ENCODE data around the gene EEF1A2.
"Not testable (repeated sequence)": the region's sequence is repeated elsewhere in the genome, so short reads cannot be mapped to it uniquely, and the experiment has no call there.

EEF1A2 gene

DNA sequence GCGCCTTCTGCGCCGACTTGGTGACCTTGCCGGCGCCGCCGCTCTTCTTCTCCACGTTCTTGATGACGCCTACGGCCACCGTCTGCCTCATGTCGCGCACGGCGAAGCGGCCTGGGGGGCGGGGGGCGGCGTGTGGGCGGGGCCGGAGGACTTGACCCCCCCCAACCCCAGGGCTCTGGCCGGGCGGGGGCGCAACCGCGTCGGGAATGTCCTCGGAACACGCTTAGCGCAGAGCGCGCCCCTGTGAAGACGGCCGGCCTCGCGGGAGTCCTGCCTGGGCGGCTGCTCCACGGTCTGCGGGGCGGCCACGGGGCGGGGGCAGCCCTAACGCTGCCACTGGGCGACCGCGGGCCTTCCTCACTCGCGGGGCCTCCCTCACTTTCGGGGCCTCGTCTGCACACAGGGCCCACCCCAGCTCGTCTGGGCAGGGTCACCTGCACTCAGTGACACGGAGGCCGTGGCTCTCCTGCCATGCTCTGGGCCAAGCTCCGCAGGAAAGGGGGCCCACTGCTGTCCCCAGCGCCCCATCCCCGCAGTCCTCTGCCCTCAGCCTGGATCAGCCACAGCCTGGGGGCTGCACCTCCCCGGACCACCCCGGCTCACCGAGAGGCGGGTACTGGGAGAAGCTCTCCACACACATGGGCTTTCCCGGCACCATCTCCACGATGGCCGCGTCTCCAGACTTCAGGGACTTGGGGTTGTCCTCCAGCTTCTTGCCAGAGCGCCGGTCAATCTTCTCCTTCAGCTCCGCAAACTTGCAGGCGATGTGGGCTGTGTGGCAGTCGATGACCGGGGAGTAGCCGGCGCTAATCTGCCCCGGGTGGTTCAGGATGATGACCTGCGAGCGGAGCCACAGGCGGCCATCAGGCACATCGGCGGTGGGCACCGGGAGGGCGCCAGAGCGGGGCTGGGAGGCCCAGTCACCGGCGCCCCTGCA lies 10.3 kb downstream of the EEF1A2 start:
- DNase-seq (ENCODE audit: low read depth in 1 of 2, low spot score in 1 of 2) = no peak

GRCh38 chr20:63487781-63488241 lies 11.1 kb downstream of the EEF1A2 start:
- DNase-seq (ENCODE audit: low read depth in 1 of 2, low spot score in 1 of 2) = no peak

GRCh38 chr20:63487116-63487764 lies 11.6 kb downstream of the EEF1A2 start:
- DNase-seq (ENCODE audit: low read depth in 1 of 2, low spot score in 1 of 2) = no peak

- no peak for DNase-seq (ENCODE audit: low read depth in 1 of 2, low spot score in 1 of 2)
Measured at GRCh38 chr20:63486300-63486855, 12.5 kb downstream of the EEF1A2 start.

DNA sequence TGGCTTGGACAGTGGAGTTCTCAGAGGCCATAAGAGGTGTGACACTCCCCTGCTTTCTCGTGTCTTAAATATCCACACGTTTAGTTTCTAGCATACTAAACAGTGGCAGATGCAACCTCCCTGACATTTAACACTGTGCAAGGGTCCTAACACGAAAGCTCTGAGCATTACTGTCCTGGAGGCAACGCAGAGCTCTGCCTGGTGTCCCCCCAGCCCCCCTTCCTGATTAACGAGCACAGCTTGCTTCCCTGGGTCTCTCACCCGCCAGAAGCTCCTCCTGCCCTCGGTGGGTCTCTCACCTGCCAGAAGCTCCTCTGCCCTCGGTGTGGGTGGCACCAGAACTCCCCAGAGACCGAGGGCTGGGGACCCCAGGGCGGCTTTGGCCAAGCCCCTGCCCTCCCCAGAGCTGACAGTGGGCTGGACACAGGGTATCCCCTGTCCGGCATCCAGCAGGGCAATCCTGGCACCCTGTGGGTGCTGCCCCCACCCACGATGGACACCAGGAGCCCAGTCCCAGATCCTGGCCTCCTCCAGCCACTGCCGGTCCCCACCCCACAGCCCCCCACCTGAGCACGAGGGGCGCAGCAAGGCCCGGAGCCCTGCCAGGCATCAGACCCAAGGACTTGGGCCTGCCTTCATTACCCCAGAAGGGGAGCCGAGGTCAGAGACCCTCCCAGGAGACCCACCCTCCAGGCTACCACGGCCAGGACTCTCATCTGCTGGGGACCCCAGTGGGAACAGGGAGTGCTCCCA lies 14.1 kb downstream of the EEF1A2 start:
- DNase-seq (ENCODE audit: low read depth in 1 of 2, low spot score in 1 of 2) = no peak

GRCh38 chr20:63484236-63484635 lies 14.6 kb downstream of the EEF1A2 start:
- DNase-seq (ENCODE audit: low read depth in 1 of 2, low spot score in 1 of 2) = no peak

- DNase-seq (ENCODE audit: low read depth in 1 of 2, low spot score in 1 of 2) = no peak
Measured at GRCh38 chr20:63483834-63484233, 15.0 kb downstream of the EEF1A2 start.

GRCh38 chr20:63482021-63482587 lies 16.8 kb downstream of the EEF1A2 start:
- DNase-seq (ENCODE audit: low read depth in 1 of 2, low spot score in 1 of 2) = no peak

- DNase-seq (ENCODE audit: low read depth in 1 of 2, low spot score in 1 of 2) = no peak
Measured at GRCh38 chr20:63481503-63481902, 17.4 kb downstream of the EEF1A2 start.

- not testable (repeated sequence) for DNase-seq (ENCODE audit: low read depth in 1 of 2, low spot score in 1 of 2)
Measured at GRCh38 chr20:63479695-63480419, 19.0 kb downstream of the EEF1A2 start.

DNA sequence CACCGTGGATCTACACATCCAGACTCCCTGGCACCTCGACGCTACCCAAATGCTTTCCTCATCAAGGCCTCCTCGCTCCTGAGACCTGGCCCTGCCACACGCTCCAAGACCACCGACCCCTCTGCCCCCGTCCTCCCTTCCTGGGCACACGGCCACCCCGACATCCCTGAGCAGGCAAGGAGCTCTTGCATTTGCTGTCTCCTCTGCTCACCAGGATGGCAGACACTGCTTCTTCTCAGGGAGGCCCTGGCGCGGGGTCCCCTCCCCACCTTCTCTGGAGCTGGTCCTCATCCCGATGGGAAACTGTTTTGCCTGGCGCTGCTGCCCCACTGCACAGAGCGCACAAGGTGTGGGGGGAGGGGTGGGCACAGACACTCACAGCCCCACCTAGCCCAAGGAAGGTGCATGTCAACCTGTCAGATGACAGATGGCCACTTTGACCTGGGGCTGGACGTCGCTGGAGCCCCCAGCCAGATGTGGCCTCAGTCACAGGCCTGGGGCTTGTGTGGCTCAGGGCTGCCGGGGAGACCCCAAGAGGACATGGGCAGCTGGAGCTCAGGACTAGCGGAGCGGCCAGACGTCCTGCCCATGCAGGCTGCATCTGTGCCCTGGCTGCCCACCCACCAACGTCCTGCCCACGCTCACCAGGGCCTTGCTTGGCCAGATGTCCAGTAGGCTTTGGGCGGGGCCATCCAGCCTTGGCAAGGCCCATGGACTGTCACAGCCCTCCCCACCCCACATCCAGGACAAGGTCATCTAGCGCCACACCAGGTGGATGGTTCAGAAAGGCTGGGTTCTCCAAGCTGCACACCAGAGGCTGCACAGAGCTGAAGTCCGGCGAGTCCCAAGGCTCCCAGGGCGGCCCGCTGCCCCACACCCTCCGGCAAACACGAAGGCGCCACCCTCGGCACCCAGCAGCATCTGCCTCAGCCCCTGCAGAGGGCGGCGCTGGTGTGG lies 20.3 kb downstream of the EEF1A2 start:
- no peak for DNase-seq (ENCODE audit: low read depth in 1 of 2, low spot score in 1 of 2)

- no peak for DNase-seq (ENCODE audit: low read depth in 1 of 2, low spot score in 1 of 2)
Measured at GRCh38 chr20:63477944-63478343, 20.9 kb downstream of the EEF1A2 start.

GRCh38 chr20:63477061-63477616 lies 21.7 kb downstream of the EEF1A2 start:
- no peak for DNase-seq (ENCODE audit: low read depth in 1 of 2, low spot score in 1 of 2)

DNA sequence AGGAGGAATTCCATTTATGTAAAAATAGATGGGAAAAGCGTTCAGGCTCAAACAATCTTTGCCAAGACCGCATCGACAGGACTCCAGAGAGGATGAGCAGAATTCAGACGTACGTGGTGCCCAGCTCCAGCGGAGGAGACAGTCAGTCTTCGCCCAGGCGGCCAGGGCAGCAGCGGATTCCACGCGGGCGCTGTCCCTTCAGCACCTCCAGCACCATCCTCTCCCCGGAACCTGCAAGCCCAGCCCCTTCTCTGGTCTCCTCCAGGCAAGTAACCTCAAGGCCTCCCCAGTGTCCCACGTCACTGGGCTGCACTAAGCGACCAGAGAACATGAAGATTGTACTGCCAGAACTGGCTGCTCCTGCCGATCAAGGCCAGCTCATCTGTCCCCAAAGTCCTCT lies 23.7 kb downstream of the EEF1A2 start:
- DNase-seq (ENCODE audit: low read depth in 1 of 2, low spot score in 1 of 2) = no peak

DNA sequence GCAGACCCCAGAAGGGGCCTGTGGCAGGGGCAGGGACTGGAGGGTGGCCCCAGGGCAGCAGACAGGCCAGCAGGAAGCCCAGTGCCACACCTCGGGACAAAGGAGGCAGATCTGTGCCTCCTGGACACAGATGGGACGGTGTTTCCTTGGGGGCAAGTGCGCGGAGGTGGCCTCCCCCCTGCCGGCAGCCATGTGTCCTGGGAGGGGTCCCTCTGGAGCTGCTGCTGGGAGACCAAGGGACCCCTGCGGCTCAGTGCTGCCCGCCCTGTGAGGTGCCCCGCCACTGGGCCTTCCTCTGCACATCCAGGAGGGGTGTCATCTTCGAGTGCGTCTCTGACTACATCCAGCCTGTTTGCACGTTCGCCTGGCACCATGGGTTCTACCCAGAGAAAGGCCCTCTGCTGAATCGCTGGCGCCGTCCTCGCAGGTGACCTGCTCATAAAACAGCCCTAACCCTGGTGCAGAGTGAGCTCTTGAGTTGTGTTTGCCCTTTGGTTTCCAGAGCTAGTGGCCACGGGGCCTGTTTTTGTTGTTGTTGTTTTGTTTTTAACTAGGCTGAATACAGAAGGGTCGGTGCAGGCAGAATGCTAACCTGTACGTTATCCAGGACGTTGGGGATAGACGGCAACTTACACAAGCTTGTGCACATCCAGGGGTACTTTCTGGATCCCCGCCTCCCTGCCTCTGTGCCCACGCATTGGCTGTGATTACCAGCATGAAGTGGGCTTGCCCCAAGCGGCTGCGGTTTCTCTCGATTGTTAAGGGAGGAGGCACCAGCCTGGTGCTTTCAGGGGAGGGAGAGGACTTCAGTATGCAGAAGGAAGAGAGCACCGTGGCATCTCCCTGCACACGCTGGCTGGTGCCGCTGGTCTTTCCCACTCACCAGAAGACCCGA lies 25.1 kb downstream of the EEF1A2 start:
- DNase-seq (ENCODE audit: low read depth in 1 of 2, low spot score in 1 of 2) = no peak

DNA sequence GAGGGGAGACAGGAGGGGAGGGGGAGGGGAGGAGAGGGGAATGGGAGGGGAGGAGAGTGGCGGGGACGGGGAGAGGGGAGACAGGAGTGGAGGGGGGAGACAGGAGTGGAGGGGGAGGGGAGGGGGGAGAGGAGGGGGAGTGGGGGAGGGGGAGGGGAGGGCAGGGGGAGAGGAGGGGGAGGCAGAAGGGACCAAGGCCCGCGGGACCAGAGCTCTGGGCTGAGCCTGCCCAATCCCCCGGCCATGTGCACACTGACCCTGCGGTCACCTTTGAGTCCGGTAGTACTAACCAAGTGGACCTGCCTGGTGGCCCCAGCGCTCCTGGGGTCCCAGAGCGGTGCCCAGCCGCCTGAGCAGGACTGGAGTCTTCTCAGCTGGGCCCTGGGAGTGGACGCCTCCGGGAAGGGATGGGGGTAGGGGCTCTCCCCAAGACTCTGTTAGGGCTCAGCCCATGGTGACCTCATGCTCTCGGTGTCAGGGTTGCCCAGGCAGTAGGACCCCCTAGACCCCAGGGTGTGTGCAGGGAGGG lies 26.0 kb downstream of the EEF1A2 start:
- DNase-seq (ENCODE audit: low read depth in 1 of 2, low spot score in 1 of 2) = no peak

- DNase-seq (ENCODE audit: low read depth in 1 of 2, low spot score in 1 of 2) = no peak
Measured at GRCh38 chr20:63471981-63472831, 26.7 kb downstream of the EEF1A2 start, which contains the start of gene KCNQ2. KCNQ2 (minus strand) TSS chr20:63472655; CDS start chr20:63472463, 192 bp downstream.
